BLaER1 (cell line): ENCODE data around the gene ATP11A.
"Not testable (repeated sequence)": the region's sequence is repeated elsewhere in the genome, so short reads cannot be mapped to it uniquely, and the experiment has no call there.

Experiments
- H3K27ac ChIP-seq: shearing (Covaris generic); formaldehyde crosslinking; 2 replicates; pipeline ENCODE4 v1.8.1; 2022
- H3K27me3 ChIP-seq: shearing (Covaris generic); formaldehyde crosslinking; 2 replicates; pipeline ENCODE4 v1.8.1; 2022
- H3K36me3 ChIP-seq: shearing (Covaris generic); formaldehyde crosslinking; 2 replicates; pipeline ENCODE4 v1.8.1; 2022
- H3K4me1 ChIP-seq: shearing (Covaris generic); formaldehyde crosslinking; 2 replicates; pipeline ENCODE4 v1.8.1; 2022
- H3K4me2 ChIP-seq: shearing (Covaris generic); formaldehyde crosslinking; 2 replicates; pipeline ENCODE4 v1.8.1; 2022
- H3K4me3 ChIP-seq: shearing (Covaris generic); formaldehyde crosslinking; 2 replicates; pipeline ENCODE4 v1.8.1; 2022
- H3K9ac ChIP-seq: shearing (Covaris generic); formaldehyde crosslinking; 2 replicates; pipeline ENCODE4 v1.8.1; 2022
- H3K9me3 ChIP-seq: shearing (Covaris generic); formaldehyde crosslinking; 2 replicates; pipeline ENCODE4 v1.8.1; 2022
- H4K20me1 ChIP-seq: shearing (Covaris generic); formaldehyde crosslinking; 2 replicates; pipeline ENCODE4 v1.8.1; 2022
- Cebpa-rat ChIP-seq: shearing (Covaris generic); IDR thresholded peaks from 2 replicates; pipeline ENCODE4 v1.8.1; 2022

The ATP11A gene

GRCh38 chr13:112870051-112870331, 180.2 kb downstream of the ATP11A start:
- Histone ChIP-seq H3K36me3 (peaks cover 37% of the 10 kb centered on the region), H3K9ac (no peak overlapping the region), H4K20me1 (peaks cover 60% of the 10 kb centered on the region), H3K27me3 (peaks cover 12% of the 10 kb centered on the region; the same call in 1 of the 2 replicates), H3K4me1 (peaks cover 53% of the 10 kb centered on the region), H3K9me3 (no peaks in the 10 kb centered on the region), H3K4me2 (peak overlapping the region; percentile 31), H3K4me3 (no peak overlapping the region), H3K27ac (no peak overlapping the region)
- TF ChIP-seq Cebpa-rat = no peak

- H3K36me3 ChIP-seq = peaks cover 44% of the 10 kb centered on the region
- peaks cover 53% of the 10 kb centered on the region for H3K4me1 ChIP-seq
- no peak overlapping the region for H3K27ac ChIP-seq
Observed at GRCh38 chr13:112870737-112871287, 181.0 kb downstream of the ATP11A start.

GRCh38 chr13:112871742-112872141, 181.9 kb downstream of the ATP11A start:
- no peak overlapping the region for H3K4me3 ChIP-seq
- peaks cover 15% of the 10 kb centered on the region; the same call in 1 of the 2 replicates for H3K27me3 ChIP-seq
- H3K4me1 ChIP-seq = peaks cover 53% of the 10 kb centered on the region
- H3K27ac ChIP-seq = no peak overlapping the region
- peak overlapping the region; percentile 29; the same call in 1 of the 2 replicates for H3K4me2 ChIP-seq
- no peak overlapping the region for H3K9ac ChIP-seq
- no peaks in the 10 kb centered on the region for H3K9me3 ChIP-seq
- TF ChIP-seq Cebpa-rat = no peak
- peaks cover 44% of the 10 kb centered on the region for H3K36me3 ChIP-seq
- peaks cover 77% of the 10 kb centered on the region for H4K20me1 ChIP-seq

More at GRCh38 chr13:112870737-112871287, 181.0 kb downstream of the ATP11A start:
- Histone ChIP-seq H3K4me3 (no peak overlapping the region), H4K20me1 (peaks cover 67% of the 10 kb centered on the region), H3K27me3 (peaks cover 15% of the 10 kb centered on the region; the same call in 1 of the 2 replicates), H3K9me3 (no peaks in the 10 kb centered on the region), H3K9ac (no peak overlapping the region), H3K4me2 (no peak overlapping the region)
- TF ChIP-seq Cebpa-rat = no peak

- H3K9me3 ChIP-seq, H3K27ac ChIP-seq, H3K9ac ChIP-seq, H3K4me3 ChIP-seq: not testable (repeated sequence)
- Histone ChIP-seq H3K4me2 (peak overlapping the region; percentile 61), H3K27me3 (peaks cover 15% of the 10 kb centered on the region; the same call in 1 of the 2 replicates), H3K36me3 (peaks cover 42% of the 10 kb centered on the region), H4K20me1 (peaks cover 80% of the 10 kb centered on the region), H3K4me1 (peaks cover 53% of the 10 kb centered on the region)
Observed at GRCh38 chr13:112872657-112873631, 183.1 kb downstream of the ATP11A start.

- H3K9ac ChIP-seq = no peak overlapping the region
- peak overlapping the region; percentile 61 for H3K4me2 ChIP-seq
- peaks cover 81% of the 10 kb centered on the region for H4K20me1 ChIP-seq
- TF ChIP-seq Cebpa-rat = no peak
- peaks cover 45% of the 10 kb centered on the region for H3K36me3 ChIP-seq
- H3K4me1 ChIP-seq = peaks cover 51% of the 10 kb centered on the region
- peaks cover 12% of the 10 kb centered on the region; the same call in 1 of the 2 replicates for H3K27me3 ChIP-seq
- H3K27ac ChIP-seq = no peak overlapping the region
- H3K4me3 ChIP-seq = no peak overlapping the region
- H3K9me3 ChIP-seq = no peaks in the 10 kb centered on the region
Observed at GRCh38 chr13:112873851-112874750, 184.3 kb downstream of the ATP11A start.

GRCh38 chr13:112874751-112875300, 185.0 kb downstream of the ATP11A start:
- TF ChIP-seq Cebpa-rat = no peak
- peaks cover 44% of the 10 kb centered on the region for H3K4me1 ChIP-seq
- peaks cover 48% of the 10 kb centered on the region for H3K36me3 ChIP-seq
- H4K20me1 ChIP-seq = peaks cover 79% of the 10 kb centered on the region
- no peak overlapping the region for H3K4me3 ChIP-seq
- 0 out of 2 replicates have a peak, but pooled peaks cover 7% of the 10 kb centered on the region for H3K27me3 ChIP-seq
- H3K4me2 ChIP-seq = no peak overlapping the region
- no peak overlapping the region for H3K9ac ChIP-seq
- no peaks in the 10 kb centered on the region for H3K9me3 ChIP-seq
- H3K27ac ChIP-seq = no peak overlapping the region

- H3K4me1 ChIP-seq = peaks cover 38% of the 10 kb centered on the region
- H3K4me3 ChIP-seq = no peak overlapping the region
- no peak overlapping the region for H3K27ac ChIP-seq
- no peak for TF ChIP-seq Cebpa-rat
- H3K9me3 ChIP-seq = no peaks in the 10 kb centered on the region
- 0 out of 2 replicates have a peak, but pooled peaks cover 7% of the 10 kb centered on the region for H3K27me3 ChIP-seq
- no peak overlapping the region for H3K4me2 ChIP-seq
- peaks cover 82% of the 10 kb centered on the region for H4K20me1 ChIP-seq
- H3K36me3 ChIP-seq = peaks cover 56% of the 10 kb centered on the region
- H3K9ac ChIP-seq = no peak overlapping the region
Observed at GRCh38 chr13:112875627-112876026, 185.8 kb downstream of the ATP11A start.

- Histone ChIP-seq H3K4me3 (no peak overlapping the region), H3K4me1 (peaks cover 31% of the 10 kb centered on the region), H3K4me2 (no peak overlapping the region), H3K27me3 (0 out of 2 replicates have a peak, but pooled peaks cover 3% of the 10 kb centered on the region), H3K36me3 (peaks cover 59% of the 10 kb centered on the region), H3K27ac (no peak overlapping the region), H4K20me1 (peaks cover 74% of the 10 kb centered on the region), H3K9me3 (no peaks in the 10 kb centered on the region), H3K9ac (no peak overlapping the region)
- TF ChIP-seq Cebpa-rat = no peak
Observed at GRCh38 chr13:112876305-112877000, 186.6 kb downstream of the ATP11A start.

GRCh38 chr13:112877066-112877465, 187.2 kb downstream of the ATP11A start:
- Histone ChIP-seq H3K27ac (no peak overlapping the region), H3K9ac (no peak overlapping the region), H3K36me3 (peaks cover 65% of the 10 kb centered on the region), H3K4me2 (no peak overlapping the region), H3K4me1 (peaks cover 25% of the 10 kb centered on the region), H3K4me3 (no peak overlapping the region), H3K27me3 (0 out of 2 replicates have a peak, but pooled peaks cover 3% of the 10 kb centered on the region), H4K20me1 (peaks cover 73% of the 10 kb centered on the region), H3K9me3 (no peaks in the 10 kb centered on the region)
- TF ChIP-seq Cebpa-rat = no peak
